ENCODE data around the gene ZKSCAN8.

ZKSCAN8 gene

GRCh38 chr6:28139860-28140543 lies 1.7 kb upstream of the ZKSCAN8 start:
- DNase-seq (ENCODE audit: low spot score): no peak

GRCh38 chr6:28140616-28141015 lies 1.1 kb upstream of the ZKSCAN8 start:
- no peak for DNase-seq (ENCODE audit: low spot score)

DNA sequence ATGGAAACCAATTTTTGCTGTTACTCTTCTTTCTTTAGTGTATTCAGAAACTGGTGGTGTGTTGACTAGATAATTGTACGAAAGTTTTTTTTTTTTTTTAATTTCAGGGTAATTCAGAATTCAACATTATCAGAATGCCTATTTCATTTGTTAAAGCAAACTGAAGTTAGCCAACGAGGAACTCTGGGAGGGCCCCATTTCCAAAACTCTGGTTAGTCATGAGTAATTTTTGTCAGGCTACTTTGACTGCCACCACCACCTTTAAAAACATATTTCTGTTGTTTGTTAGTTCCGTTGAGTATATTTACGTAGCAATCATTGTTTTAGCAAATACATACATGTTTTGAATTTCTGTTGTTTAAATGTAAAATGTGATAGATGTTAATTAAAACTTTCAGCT lies 763 bp downstream of the ZKSCAN8 start:
- DNase-seq (ENCODE audit: low spot score): no peak

DNA sequence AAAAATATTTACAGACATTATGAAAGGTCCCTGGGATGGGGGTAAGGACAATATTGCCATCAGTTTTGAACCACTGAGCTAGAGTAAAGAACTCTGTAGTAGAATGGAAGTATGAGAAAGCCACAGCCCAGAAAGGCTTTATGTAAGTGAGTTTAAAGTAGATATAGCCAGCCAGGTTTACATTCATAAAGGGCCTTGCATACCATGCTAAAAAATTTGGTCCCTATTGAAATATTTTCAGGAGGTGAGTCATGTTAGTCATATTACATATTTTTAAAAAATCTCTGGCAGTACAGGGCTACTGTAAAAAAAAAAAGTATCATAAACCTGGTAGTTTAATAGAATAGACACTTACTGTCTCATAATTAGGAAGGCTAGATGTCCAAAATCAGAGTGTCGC lies 3.5 kb downstream of the ZKSCAN8 start:
- no peak for DNase-seq (ENCODE audit: low spot score)

DNA sequence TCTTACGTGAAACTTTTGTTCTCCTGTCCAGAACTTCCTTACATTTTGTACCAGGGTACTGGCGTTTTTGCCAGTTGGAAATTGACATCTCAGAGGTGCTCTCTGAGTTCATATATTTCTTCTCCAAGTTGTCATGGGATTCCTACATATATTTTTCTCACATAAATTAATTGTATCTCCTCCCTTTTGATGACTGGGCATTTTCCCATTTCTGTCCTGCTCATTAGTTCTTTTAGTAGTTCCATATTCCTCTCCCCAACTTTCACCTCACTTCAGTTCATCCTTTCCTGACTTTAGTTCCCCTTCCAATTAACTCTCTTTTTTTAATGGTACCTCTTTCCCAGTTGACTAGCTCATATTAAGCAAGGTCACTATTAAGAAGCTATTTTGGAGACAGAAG lies 10.8 kb downstream of the ZKSCAN8 start:
- DNase-seq (ENCODE audit: low spot score): no peak

DNA sequence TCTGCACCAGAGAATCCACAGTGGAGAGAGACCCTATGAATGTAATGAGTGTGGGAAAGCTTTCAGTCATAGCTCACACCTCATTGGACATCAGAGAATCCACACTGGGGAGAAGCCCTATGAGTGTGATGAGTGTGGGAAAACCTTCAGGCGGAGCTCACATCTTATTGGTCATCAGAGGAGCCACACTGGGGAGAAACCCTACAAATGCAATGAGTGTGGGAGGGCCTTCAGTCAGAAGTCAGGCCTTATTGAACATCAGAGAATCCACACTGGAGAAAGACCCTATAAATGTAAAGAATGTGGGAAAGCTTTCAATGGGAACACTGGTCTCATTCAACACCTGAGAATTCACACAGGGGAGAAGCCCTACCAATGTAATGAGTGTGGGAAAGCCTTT lies 11.9 kb downstream of the ZKSCAN8 start:
- DNase-seq (ENCODE audit: low spot score): no peak

GRCh38 chr6:28154357-28154756 lies 12.7 kb downstream of the ZKSCAN8 start:
- no peak for DNase-seq (ENCODE audit: low spot score)

DNA sequence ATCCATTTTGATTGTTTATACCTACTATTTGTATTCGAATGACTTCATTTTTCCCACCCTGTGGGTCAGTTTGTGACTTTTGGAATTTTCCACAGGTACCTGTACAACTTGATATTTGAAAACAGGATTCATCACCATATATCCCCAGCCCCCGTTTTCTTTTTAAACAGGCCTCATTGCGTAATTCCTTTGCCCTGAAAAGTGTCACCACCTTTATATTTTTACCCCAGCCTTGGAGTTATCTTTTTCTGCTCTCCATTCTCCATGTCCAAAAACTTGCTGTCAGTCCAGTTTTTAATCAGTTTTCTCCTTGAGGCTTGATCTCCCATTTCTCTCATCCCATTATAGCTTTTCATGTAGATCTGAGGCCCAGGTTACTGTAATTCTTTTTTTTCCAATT lies 16.6 kb downstream of the ZKSCAN8 start:
- DNase-seq (ENCODE audit: low spot score): no peak

GRCh38 chr6:28159029-28159607 lies 17.4 kb downstream of the ZKSCAN8 start:
- DNase-seq (ENCODE audit: low spot score): no peak

GRCh38 chr6:28160233-28160632 lies 18.6 kb downstream of the ZKSCAN8 start:
- no peak for DNase-seq (ENCODE audit: low spot score)

- peak; percentile 88 for DNase-seq (ENCODE audit: low spot score)
Measured at GRCh38 chr6:28161410-28162079, 19.9 kb downstream of the ZKSCAN8 start.

- DNase-seq (ENCODE audit: low spot score): no peak
Measured at GRCh38 chr6:28165563-28165962, 23.9 kb downstream of the ZKSCAN8 start.

DNA sequence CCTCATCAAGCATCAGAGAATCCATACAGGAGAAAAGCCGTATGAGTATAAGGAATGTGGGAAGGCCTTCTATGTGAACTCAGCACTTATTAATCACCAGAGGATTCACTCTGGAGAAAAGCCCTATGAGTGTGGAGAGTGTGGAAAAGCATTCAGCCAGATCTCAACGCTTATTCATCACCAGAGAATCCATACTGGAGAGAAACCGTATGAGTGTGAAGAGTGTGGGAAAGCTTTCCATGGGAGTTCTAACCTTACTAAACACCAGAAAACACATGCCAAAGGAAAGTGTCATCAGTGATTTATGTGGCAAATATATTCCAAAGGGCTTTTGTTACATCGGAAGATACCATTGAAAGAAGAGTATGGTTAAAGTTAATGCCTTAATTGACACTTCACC lies 25.4 kb downstream of the ZKSCAN8 start:
- no peak for DNase-seq (ENCODE audit: low spot score)

GRCh38 chr6:28167926-28168325 lies 26.2 kb downstream of the ZKSCAN8 start:
- no peak for DNase-seq (ENCODE audit: low spot score)

DNA sequence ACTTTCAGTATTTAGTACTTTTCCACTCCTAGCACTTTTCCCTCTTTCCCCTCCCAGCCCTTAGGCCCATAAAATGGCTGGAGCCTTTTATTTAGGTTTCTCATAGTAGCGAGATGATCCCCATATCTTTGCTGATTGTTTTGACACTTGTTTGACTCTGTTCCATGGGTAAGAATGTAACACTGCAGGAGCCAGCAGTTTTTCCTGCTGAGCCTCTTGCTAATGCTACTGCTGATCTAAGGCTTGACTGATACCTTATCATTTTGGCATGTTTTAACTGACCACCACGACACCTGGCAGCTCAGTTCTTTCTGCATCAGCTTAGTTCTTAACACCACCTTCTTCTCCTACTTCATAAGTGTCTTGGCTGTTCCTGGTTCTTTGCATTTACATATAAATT lies 29.6 kb downstream of the ZKSCAN8 start:
- no peak for DNase-seq (ENCODE audit: low spot score)

DNA sequence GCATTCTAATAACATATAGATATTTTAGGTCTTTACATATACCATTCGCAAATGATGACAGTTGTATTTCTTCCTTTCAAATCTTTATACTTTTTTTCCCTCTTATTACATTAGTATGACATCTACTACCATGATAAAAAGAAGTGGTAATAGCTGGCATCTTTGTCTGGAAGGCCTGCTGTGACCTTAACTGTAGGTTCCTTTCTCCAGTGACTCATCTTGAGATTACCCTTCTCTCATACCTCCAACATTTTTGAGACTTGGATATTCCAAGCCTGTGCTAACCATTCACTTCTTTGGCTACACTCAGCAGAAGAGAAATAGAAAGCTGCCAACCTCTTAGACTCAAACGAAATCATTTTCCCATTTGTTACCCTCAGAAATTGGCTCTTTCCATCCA lies 30.3 kb downstream of the ZKSCAN8 start:
- no peak for DNase-seq (ENCODE audit: low spot score)

DNA sequence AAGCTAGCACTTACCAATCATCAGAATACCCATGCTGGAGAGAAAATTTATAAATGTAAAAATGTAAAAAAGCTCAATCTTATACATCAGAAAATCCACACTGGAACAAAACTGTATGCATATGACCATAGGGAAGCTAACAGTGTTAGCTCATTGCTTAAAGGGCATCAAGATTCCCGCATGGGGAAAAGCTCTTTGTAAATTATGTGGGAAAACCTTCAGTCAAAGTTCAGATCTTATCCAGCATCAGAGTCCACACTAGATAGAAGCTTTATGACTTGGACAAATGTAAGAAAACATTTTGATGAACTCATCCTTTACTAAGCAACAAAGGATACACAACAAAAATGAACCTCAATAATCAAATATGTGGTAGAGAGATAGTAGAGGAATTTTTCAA lies 34.7 kb downstream of the ZKSCAN8 start:
- no peak for DNase-seq (ENCODE audit: low spot score)

- DNase-seq (ENCODE audit: low spot score): no peak
Measured at GRCh38 chr6:28182255-28182654, 40.6 kb downstream of the ZKSCAN8 start.

GRCh38 chr6:28188111-28188979 lies 46.7 kb downstream of the ZKSCAN8 start:
- no peak for DNase-seq (ENCODE audit: low spot score)

DNA sequence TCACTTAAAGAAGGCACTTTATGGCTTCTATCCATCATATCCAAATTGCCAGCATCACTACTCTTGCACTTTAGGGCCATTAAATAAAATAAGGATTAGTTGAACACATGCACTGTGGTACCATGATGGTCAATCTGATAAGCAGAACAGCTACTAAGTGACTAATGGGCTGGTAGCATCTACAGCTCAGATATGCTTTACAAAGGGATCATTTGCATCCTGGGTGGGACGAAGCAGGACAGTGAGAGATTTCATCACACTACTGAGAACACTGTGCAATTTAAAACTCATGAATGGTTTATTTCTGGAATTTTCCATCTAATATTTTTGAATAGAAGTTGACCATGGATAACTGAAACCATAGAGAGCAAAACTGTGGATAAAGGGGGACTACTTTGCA lies 58.3 kb downstream of the ZKSCAN8 start:
- DNase-seq (ENCODE audit: low spot score): no peak

DNA sequence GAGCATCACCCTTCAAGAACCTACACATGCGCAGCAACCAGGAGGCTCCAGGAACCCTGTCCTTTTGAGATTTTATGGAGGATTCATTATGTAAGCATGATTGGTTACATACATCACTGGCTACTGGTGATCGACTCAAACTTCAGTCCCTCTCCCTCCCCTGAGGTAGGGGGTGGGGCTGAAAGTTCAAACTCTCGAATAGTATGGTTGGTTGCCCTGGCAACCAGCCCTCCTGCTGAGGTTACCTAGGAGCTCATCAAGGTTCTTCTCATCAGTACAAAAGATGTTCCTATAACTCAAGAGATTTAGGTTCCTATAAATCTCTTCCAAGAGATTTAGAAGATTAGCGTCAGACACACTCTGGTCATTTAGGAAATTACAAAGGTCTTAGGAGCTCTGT lies 61.5 kb downstream of the ZKSCAN8 start:
- no peak for DNase-seq (ENCODE audit: low spot score)

GRCh38 chr6:28205879-28206278 lies 64.2 kb downstream of the ZKSCAN8 start:
- no peak for DNase-seq (ENCODE audit: low spot score)

- no peak for DNase-seq (ENCODE audit: low spot score)
Measured at GRCh38 chr6:28206527-28206926, 64.8 kb downstream of the ZKSCAN8 start.
